ENCODE results near the gene EFCAB12.

Gene EFCAB12

DNA sequence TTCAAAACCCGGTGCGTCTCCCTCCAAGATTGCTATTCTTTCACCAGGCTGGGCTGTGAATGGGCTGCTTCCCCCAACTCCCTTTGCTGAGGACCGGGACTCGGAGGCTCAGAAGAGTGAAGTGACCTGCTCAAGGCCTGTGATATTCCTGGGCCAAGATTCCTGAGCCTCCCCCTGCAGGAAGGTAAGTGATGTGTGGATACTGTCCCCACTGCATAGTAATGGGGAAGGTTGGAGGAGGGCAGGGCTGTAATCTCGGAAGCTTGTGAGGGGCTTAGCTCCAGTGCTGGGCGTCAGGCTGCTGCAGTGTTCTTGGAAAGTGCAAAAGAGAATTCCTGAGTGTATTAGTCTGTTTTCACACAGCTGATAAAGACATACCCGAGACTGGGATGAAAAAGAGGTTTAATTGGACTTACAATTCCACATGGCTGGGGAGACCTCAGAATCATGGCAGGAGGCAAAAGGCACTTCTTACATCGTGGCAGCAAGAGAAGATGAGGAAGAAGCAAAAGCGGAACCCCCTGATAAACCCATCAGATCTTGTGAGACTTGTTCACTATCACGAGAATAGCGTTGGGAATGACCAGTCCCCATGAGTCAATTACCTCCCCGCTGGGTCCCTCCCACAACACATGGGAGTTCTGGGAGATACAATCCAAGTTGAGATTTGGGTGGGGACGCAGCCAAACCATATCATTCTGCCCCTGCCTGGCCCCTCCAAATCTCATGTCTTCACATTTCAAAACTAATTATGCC lies 67.6 kb downstream of the EFCAB12 start:
- Histone ChIP-seq H2AFZ (ENCODE audit: low read depth, low read length) (no peak overlapping the region), H3K9me3 (ENCODE audit: insufficient read depth, low read length, severe bottlenecking) (no peaks in the 10 kb centered on the region), H3K36me3 (ENCODE audit: insufficient read depth, low read length) (no peaks in the 10 kb centered on the region), H3K79me2 (ENCODE audit: insufficient read depth, low read length) (no peaks in the 10 kb centered on the region), H3K4me3 (ENCODE audit: low read depth in 1 of 2, low read length in 2 of 2) (no peak overlapping the region), H3K4me2 (ENCODE audit: insufficient read depth, low read length) (no peak overlapping the region), H3K9ac (ENCODE audit: low read depth, low read length) (no peak overlapping the region), H3K27ac (ENCODE audit: low read length) (no peak overlapping the region), H3K27me3 (ENCODE audit: insufficient read depth, low read length, poor library complexity) (no peaks in the 10 kb centered on the region), H4K20me1 (ENCODE audit: insufficient read depth, low read length) (no peaks in the 10 kb centered on the region), H3K4me1 (ENCODE audit: insufficient read depth, low read length) (no peaks in the 10 kb centered on the region)
- DNase-seq: no peak
- TF ChIP-seq, protein P1, sequence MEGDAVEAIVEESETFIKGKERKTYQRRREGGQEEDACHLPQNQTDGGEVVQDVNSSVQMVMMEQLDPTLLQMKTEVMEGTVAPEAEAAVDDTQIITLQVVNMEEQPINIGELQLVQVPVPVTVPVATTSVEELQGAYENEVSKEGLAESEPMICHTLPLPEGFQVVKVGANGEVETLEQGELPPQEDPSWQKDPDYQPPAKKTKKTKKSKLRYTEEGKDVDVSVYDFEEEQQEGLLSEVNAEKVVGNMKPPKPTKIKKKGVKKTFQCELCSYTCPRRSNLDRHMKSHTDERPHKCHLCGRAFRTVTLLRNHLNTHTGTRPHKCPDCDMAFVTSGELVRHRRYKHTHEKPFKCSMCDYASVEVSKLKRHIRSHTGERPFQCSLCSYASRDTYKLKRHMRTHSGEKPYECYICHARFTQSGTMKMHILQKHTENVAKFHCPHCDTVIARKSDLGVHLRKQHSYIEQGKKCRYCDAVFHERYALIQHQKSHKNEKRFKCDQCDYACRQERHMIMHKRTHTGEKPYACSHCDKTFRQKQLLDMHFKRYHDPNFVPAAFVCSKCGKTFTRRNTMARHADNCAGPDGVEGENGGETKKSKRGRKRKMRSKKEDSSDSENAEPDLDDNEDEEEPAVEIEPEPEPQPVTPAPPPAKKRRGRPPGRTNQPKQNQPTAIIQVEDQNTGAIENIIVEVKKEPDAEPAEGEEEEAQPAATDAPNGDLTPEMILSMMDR (IDR thresholded peaks at IDR 0.05; ENCODE audit: borderline replicate concordance, extremely low read depth, low read length, poor library complexity, severe bottlenecking): no peak
- no peak for TF ChIP-seq EZH2 (IDR thresholded peaks at IDR 0.05; ENCODE audit: borderline replicate concordance, low read depth, low read length, severe bottlenecking)
- no peak for ATAC-seq (ENCODE audit: insufficient read depth, low read depth)

DNA sequence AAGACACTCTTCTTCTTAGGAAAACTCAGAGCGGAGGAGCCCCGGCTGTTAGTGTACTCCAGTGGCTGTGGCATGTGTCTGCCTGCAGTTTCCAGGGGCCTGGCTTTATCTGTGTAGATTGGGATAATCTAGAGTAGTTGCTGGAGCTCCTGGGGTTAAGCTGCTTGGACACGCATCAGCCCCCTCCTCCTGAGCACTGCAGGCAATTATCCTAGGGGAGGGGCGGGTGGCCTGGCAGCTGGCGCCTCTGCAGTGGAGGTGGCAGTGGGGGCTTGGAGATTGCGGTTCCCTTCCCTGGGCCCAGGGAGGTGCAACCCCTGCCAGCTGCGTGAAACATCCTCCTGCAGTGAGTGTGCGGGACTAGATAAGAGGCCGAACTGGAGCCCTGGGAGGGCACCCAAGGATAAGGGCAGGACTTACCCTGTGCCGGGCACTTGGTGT lies 68.2 kb downstream of the EFCAB12 start:
- ATAC-seq (ENCODE audit: insufficient read depth, low read depth): no peak
- Histone ChIP-seq H4K20me1 (ENCODE audit: insufficient read depth, low read length) (no peaks in the 10 kb centered on the region), H3K4me2 (ENCODE audit: insufficient read depth, low read length) (no peak overlapping the region), H3K4me1 (ENCODE audit: insufficient read depth, low read length) (no peaks in the 10 kb centered on the region), H2AFZ (ENCODE audit: low read depth, low read length) (no peak overlapping the region), H3K27ac (ENCODE audit: low read length) (no peak overlapping the region), H3K36me3 (ENCODE audit: insufficient read depth, low read length) (no peaks in the 10 kb centered on the region), H3K79me2 (ENCODE audit: insufficient read depth, low read length) (no peaks in the 10 kb centered on the region), H3K4me3 (ENCODE audit: low read depth in 1 of 2, low read length in 2 of 2) (no peak overlapping the region), H3K9me3 (ENCODE audit: insufficient read depth, low read length, severe bottlenecking) (no peaks in the 10 kb centered on the region), H3K9ac (ENCODE audit: low read depth, low read length) (no peak overlapping the region), H3K27me3 (ENCODE audit: insufficient read depth, low read length, poor library complexity) (no peaks in the 10 kb centered on the region)
- no peak for TF ChIP-seq EZH2 (IDR thresholded peaks at IDR 0.05; ENCODE audit: borderline replicate concordance, low read depth, low read length, severe bottlenecking)
- TF ChIP-seq, protein P1 (IDR thresholded peaks at IDR 0.05; ENCODE audit: borderline replicate concordance, extremely low read depth, low read length, poor library complexity, severe bottlenecking): no peak
- no peak for DNase-seq

DNA sequence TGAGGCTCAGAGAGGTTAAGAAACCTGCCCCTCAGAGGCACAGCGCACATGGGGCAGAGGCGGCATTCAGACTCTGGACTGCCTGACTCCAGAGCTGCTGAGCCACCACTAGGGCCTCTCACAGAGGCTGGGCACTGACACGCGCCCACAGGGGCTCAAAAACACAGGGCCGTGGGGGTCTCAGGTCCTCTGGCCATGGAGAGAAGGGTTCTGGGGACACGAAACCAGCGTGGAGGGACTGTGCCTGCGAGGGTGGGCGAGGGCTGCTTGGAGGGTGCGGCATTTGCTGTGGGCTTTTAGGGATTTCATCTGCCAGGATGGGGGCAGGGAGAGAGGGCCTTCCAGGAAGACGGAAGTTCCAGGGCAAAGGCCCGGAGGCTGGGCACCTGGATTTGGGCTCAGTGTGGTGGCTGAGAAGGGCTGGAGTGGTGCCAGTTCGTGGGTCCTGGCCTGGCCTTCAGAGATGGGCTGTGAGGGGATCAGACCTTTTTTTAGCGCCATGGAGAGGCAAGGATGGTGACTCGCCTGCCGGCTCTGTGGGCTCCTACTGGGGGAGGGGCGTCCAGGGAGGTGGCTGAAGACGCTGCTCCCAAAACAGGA lies 69.6 kb downstream of the EFCAB12 start:
- Histone ChIP-seq H3K27me3 (ENCODE audit: insufficient read depth, low read length, poor library complexity) (no peaks in the 10 kb centered on the region), H4K20me1 (ENCODE audit: insufficient read depth, low read length) (no peaks in the 10 kb centered on the region), H3K4me2 (ENCODE audit: insufficient read depth, low read length) (no peak overlapping the region), H2AFZ (ENCODE audit: low read depth, low read length) (no peak overlapping the region), H3K4me3 (ENCODE audit: low read depth in 1 of 2, low read length in 2 of 2) (no peak overlapping the region), H3K27ac (ENCODE audit: low read length) (no peak overlapping the region), H3K36me3 (ENCODE audit: insufficient read depth, low read length) (no peaks in the 10 kb centered on the region), H3K9me3 (ENCODE audit: insufficient read depth, low read length, severe bottlenecking) (no peaks in the 10 kb centered on the region), H3K4me1 (ENCODE audit: insufficient read depth, low read length) (no peaks in the 10 kb centered on the region), H3K9ac (ENCODE audit: low read depth, low read length) (no peak overlapping the region), H3K79me2 (ENCODE audit: insufficient read depth, low read length) (no peaks in the 10 kb centered on the region)
- TF ChIP-seq, protein P1 (IDR thresholded peaks at IDR 0.05; ENCODE audit: borderline replicate concordance, extremely low read depth, low read length, poor library complexity, severe bottlenecking): no peak
- no peak for TF ChIP-seq EZH2 (IDR thresholded peaks at IDR 0.05; ENCODE audit: borderline replicate concordance, low read depth, low read length, severe bottlenecking)
- no peak for ATAC-seq (ENCODE audit: insufficient read depth, low read depth)
- DNase-seq: no peak
